GM19099 (cell line): Measurements from ENCODE around the gene GNG8.

Source experiments
- POLR2A ChIP-seq: IDR thresholded peaks from 3 replicates; pipeline ENCODE4 v1.6.1; 2011; ENCODE audit warnings: low read depth; ENCODE audit not compliant: insufficient read length; ENCODE audit errors: extremely low read depth

The GNG8 gene

GRCh38 chr19:46654621-46655152 lies 18.7 kb upstream of the GNG8 start:
- no peak for TF ChIP-seq POLR2A

GRCh38 chr19:46650445-46650844 lies 14.4 kb upstream of the GNG8 start:
- TF ChIP-seq POLR2A, result no peak

GRCh38 chr19:46648961-46649960 lies 13.3 kb upstream of the GNG8 start:
- TF ChIP-seq POLR2A, result no peak

- TF ChIP-seq POLR2A, result no peak
Measured at GRCh38 chr19:46648060-46648960, 12.3 kb upstream of the GNG8 start.

- no peak for TF ChIP-seq POLR2A
Measured at GRCh38 chr19:46646402-46646801, 10.4 kb upstream of the GNG8 start.

GRCh38 chr19:46644720-46645119 lies 8.7 kb upstream of the GNG8 start:
- TF ChIP-seq POLR2A, result no peak

GRCh38 chr19:46640656-46641055 lies 4.7 kb upstream of the GNG8 start:
- TF ChIP-seq POLR2A, result no peak

- no peak for TF ChIP-seq POLR2A
Measured at GRCh38 chr19:46639358-46640182, 3.6 kb upstream of the GNG8 start.

- no peak for TF ChIP-seq POLR2A
Measured at GRCh38 chr19:46637224-46637623, 1.2 kb upstream of the GNG8 start.

- TF ChIP-seq POLR2A, result no peak
Measured at GRCh38 chr19:46634656-46635218, 1.3 kb downstream of the GNG8 start.

- TF ChIP-seq POLR2A, result peak; percentile 25
Measured at GRCh38 chr19:46634045-46634655, 1.9 kb downstream of the GNG8 start.

- no peak for TF ChIP-seq POLR2A
Measured at GRCh38 chr19:46633130-46633529, 2.9 kb downstream of the GNG8 start.

GRCh38 chr19:46631481-46631880 lies 4.5 kb downstream of the GNG8 start:
- no peak for TF ChIP-seq POLR2A
